Mucosa of rectum (tissue), 2 donors: ENCODE data around the gene PHKG2.
A peak's percentile ranks its signal among the peaks of the same experiment; 100 is the strongest.

ENCODE experiments used
- H3K27ac ChIP-seq, 2 donors: one replicate each; pipeline ENCODE4 v1.7.0; 2013; ENCODE audit warnings: inconsistent platforms in 2 of 2, low read depth in 2 of 2, low read length in 2 of 2
- H3K27me3 ChIP-seq, 2 donors: one replicate each; pipeline ENCODE4 v1.7.0; 2013; ENCODE audit warnings: low read length in 2 of 2; ENCODE audit not compliant: control insufficient read depth in 2 of 2, insufficient read depth in 2 of 2
- H3K36me3 ChIP-seq, 2 donors: one replicate each; pipeline ENCODE4 v1.7.0; 2013; ENCODE audit warnings: low read length in 2 of 2; ENCODE audit not compliant: control insufficient read depth in 2 of 2, insufficient read depth in 2 of 2
- H3K4me1 ChIP-seq, 2 donors: one replicate each; pipeline ENCODE4 v1.7.0; 2013; ENCODE audit warnings: low read length in 2 of 2, mild to moderate bottlenecking in 1 of 2; ENCODE audit not compliant: control insufficient read depth in 2 of 2, insufficient read depth in 2 of 2
- H3K4me3 ChIP-seq, 2 donors: one replicate each; pipeline ENCODE4 v1.7.0; 2013; ENCODE audit warnings: low read length in 2 of 2
- H3K9ac ChIP-seq, 2 donors: one replicate each; pipeline ENCODE4 v1.7.0; 2013; ENCODE audit warnings: low read length in 2 of 2, low read depth in 1 of 2, mild to moderate bottlenecking in 1 of 2
- H3K9me3 ChIP-seq, 2 donors: one replicate each; pipeline ENCODE4 v1.7.0; 2013; ENCODE audit warnings: low read length in 2 of 2; ENCODE audit not compliant: control insufficient read depth in 2 of 2
- donor health status: healthy.
- donor health status: Normal muscosa, but diverticular disease.

PHKG2 gene

GRCh38 chr16:30773826-30774225 lies 25.6 kb downstream of the PHKG2 start:
- no peak overlapping the region for H3K9ac ChIP-seq
- H3K4me1 ChIP-seq: peaks cover 14 to 16% of the 10 kb centered on the region in 2 donors
- no peaks in the 10 kb centered on the region for H3K9me3 ChIP-seq
- H3K27me3 ChIP-seq: no peaks in the 10 kb centered on the region
- no peak overlapping the region for H3K4me3 ChIP-seq
- H3K36me3 ChIP-seq: peaks cover 42 to 52% of the 10 kb centered on the region in 2 donors
- H3K27ac ChIP-seq: no peak overlapping the region

- Histone ChIP-seq H3K27ac (peak overlapping the region; percentile 79 to 90), H3K9me3 (no peaks in the 10 kb centered on the region), H3K9ac (peak overlapping the region; percentile 56 to 88), H3K27me3 (no peaks in the 10 kb centered on the region), H3K36me3 (peaks cover 35 to 44% of the 10 kb centered on the region in 2 donors), H3K4me1 (peaks cover 14 to 16% of the 10 kb centered on the region in 2 donors), H3K4me3 (peak overlapping the region; percentile 86)
Observed at GRCh38 chr16:30774367-30775130, 26.3 kb downstream of the PHKG2 start.

GRCh38 chr16:30775131-30775391 lies 26.8 kb downstream of the PHKG2 start:
- Histone ChIP-seq H3K36me3 (peaks cover 33 to 41% of the 10 kb centered on the region in 2 donors), H3K27ac (peak overlapping the region; percentile 79 to 90), H3K4me3 (peak overlapping the region; percentile 86)

GRCh38 chr16:30775392-30776188 lies 27.4 kb downstream of the PHKG2 start:
- H3K4me1 ChIP-seq: peaks cover 14 to 16% of the 10 kb centered on the region in 2 donors
- H3K9me3 ChIP-seq: no peaks in the 10 kb centered on the region
- H3K4me3 ChIP-seq: peak overlapping the region; percentile 86
- peak overlapping the region; percentile 79 to 90 for H3K27ac ChIP-seq
- H3K27me3 ChIP-seq: no peaks in the 10 kb centered on the region
- peak overlapping the region; percentile 85 to 88 for H3K9ac ChIP-seq
- peaks cover 33 to 36% of the 10 kb centered on the region in 2 donors for H3K36me3 ChIP-seq

More at GRCh38 chr16:30775131-30775391, 26.8 kb downstream of the PHKG2 start:
- no peaks in the 10 kb centered on the region for H3K27me3 ChIP-seq
- H3K9me3 ChIP-seq: no peaks in the 10 kb centered on the region
- H3K9ac ChIP-seq: peak overlapping the region; percentile 56 to 88
- H3K4me1 ChIP-seq: peaks cover 14 to 16% of the 10 kb centered on the region in 2 donors

GRCh38 chr16:30777591-30778297 lies 29.5 kb downstream of the PHKG2 start:
- H3K4me1 ChIP-seq: peaks cover 14 to 16% of the 10 kb centered on the region in 2 donors
- peaks cover 25 to 26% of the 10 kb centered on the region in 2 donors for H3K36me3 ChIP-seq
- no peaks in the 10 kb centered on the region for H3K9me3 ChIP-seq
- H3K4me3 ChIP-seq: peak overlapping the region in 1 of 2 donors; percentile 1
- no peak overlapping the region for H3K27ac ChIP-seq
- no peak overlapping the region for H3K9ac ChIP-seq
- no peaks in the 10 kb centered on the region for H3K27me3 ChIP-seq

- Histone ChIP-seq H3K4me1 (peaks cover 14 to 16% of the 10 kb centered on the region in 2 donors), H3K27me3 (no peaks in the 10 kb centered on the region), H3K9ac (no peak overlapping the region), H3K27ac (no peak overlapping the region), H3K36me3 (peaks cover 23 to 26% of the 10 kb centered on the region in 2 donors), H3K9me3 (no peaks in the 10 kb centered on the region), H3K4me3 (no peak overlapping the region)
Observed at GRCh38 chr16:30778549-30779244, 30.5 kb downstream of the PHKG2 start.

GRCh38 chr16:30779596-30779995 lies 31.4 kb downstream of the PHKG2 start:
- H3K27me3 ChIP-seq: no peaks in the 10 kb centered on the region
- no peak overlapping the region for H3K4me3 ChIP-seq
- no peak overlapping the region for H3K27ac ChIP-seq
- peaks cover 16 to 22% of the 10 kb centered on the region in 2 donors for H3K36me3 ChIP-seq
- peaks cover 14 to 16% of the 10 kb centered on the region in 2 donors for H3K4me1 ChIP-seq
- no peaks in the 10 kb centered on the region for H3K9me3 ChIP-seq
- no peak overlapping the region for H3K9ac ChIP-seq

GRCh38 chr16:30780021-30780420 lies 31.8 kb downstream of the PHKG2 start:
- Histone ChIP-seq H3K9me3 (no peaks in the 10 kb centered on the region), H3K27ac (no peak overlapping the region), H3K4me1 (peaks cover 11 to 13% of the 10 kb centered on the region in 2 donors), H3K27me3 (no peaks in the 10 kb centered on the region), H3K9ac (no peak overlapping the region), H3K4me3 (no peak overlapping the region), H3K36me3 (peaks cover 14 to 22% of the 10 kb centered on the region in 2 donors)

- Histone ChIP-seq H3K4me3 (no peak overlapping the region), H3K27ac (no peak overlapping the region), H3K4me1 (peaks cover 11% of the 10 kb centered on the region in 2 donors)
Observed at GRCh38 chr16:30780549-30780948, 32.3 kb downstream of the PHKG2 start.

More at GRCh38 chr16:30780549-30780948, 32.3 kb downstream of the PHKG2 start:
- no peaks in the 10 kb centered on the region for H3K9me3 ChIP-seq
- H3K9ac ChIP-seq: no peak overlapping the region
- no peaks in the 10 kb centered on the region for H3K27me3 ChIP-seq
- H3K36me3 ChIP-seq: peaks cover 14 to 22% of the 10 kb centered on the region in 2 donors
